PFSK-1 (cell line): ENCODE measurements around the gene PDE3B.

ENCODE experiments used
- FOXP2 ChIP-seq: optimal IDR thresholded peaks from 2 replicates; pipeline ENCODE3; 2011; ENCODE audit warnings: borderline replicate concordance, control low read depth, inconsistent platforms; ENCODE audit not compliant: insufficient read depth; ENCODE audit errors: extremely low read length, extremely low read depth
- POLR2AphosphoS5 ChIP-seq: IDR thresholded peaks from 2 replicates; pipeline ENCODE4 v1.6.1; 2012; ENCODE audit warnings: low read depth, mild to moderate bottlenecking, control low read depth, low read length, moderate library complexity
- REST ChIP-seq, 2 experiments: IDR thresholded peaks; 2 replicates each; pipeline versions ENCODE4 v1.6.1 to v1.8.0; 2011 to 2012; ENCODE audit warnings: low read depth in 2 of 2, low read length in 2 of 2, control low read depth in 1 of 2, inconsistent platforms in 1 of 2, mild to moderate bottlenecking in 1 of 2, moderate library complexity in 1 of 2; ENCODE audit not compliant: insufficient read depth in 1 of 2
- SIN3A ChIP-seq: IDR thresholded peaks from 2 replicates; pipeline ENCODE4 v1.6.1; 2012; ENCODE audit warnings: mild to moderate bottlenecking, low read length, moderate library complexity, borderline replicate concordance; ENCODE audit not compliant: insufficient read depth
- TAF1 ChIP-seq: IDR thresholded peaks from 2 replicates; pipeline ENCODE4 v1.6.1; 2012; ENCODE audit warnings: low read length, control low read depth, borderline replicate concordance; ENCODE audit not compliant: insufficient read depth

PDE3B gene

GRCh38 chr11:14855890-14856289, 212.3 kb downstream of the PDE3B start:
- TF ChIP-seq POLR2AphosphoS5 (no peak), REST (IDR thresholded peaks at IDR 0.05; ENCODE audit: insufficient read depth in 1 of 2, low read depth in 2 of 2, low read length in 2 of 2) (no peak), SIN3A (no peak), FOXP2 (no peak), TAF1 (no peak)

GRCh38 chr11:14857621-14858020, 214.0 kb downstream of the PDE3B start:
- TF ChIP-seq FOXP2: no peak
- no peak for TF ChIP-seq SIN3A
- TF ChIP-seq POLR2AphosphoS5: no peak
- TF ChIP-seq TAF1: no peak
- TF ChIP-seq REST (IDR thresholded peaks at IDR 0.05; ENCODE audit: insufficient read depth in 1 of 2, low read depth in 2 of 2, low read length in 2 of 2): no peak

- TF ChIP-seq POLR2AphosphoS5 (no peak), FOXP2 (no peak), SIN3A (no peak), REST (IDR thresholded peaks at IDR 0.05; ENCODE audit: insufficient read depth in 1 of 2, low read depth in 2 of 2, low read length in 2 of 2) (no peak), TAF1 (no peak)
These were observed 214.8 kb downstream of the PDE3B start for GRCh38 chr11:14858404-14858803.

- TF ChIP-seq SIN3A (no peak), REST (IDR thresholded peaks at IDR 0.05; ENCODE audit: insufficient read depth in 1 of 2, low read depth in 2 of 2, low read length in 2 of 2) (no peak), TAF1 (no peak), POLR2AphosphoS5 (no peak), FOXP2 (no peak)
These were observed 216.9 kb downstream of the PDE3B start for GRCh38 chr11:14860511-14860910.

- TF ChIP-seq TAF1 (no peak), SIN3A (no peak)
These were observed 218.1 kb downstream of the PDE3B start for GRCh38 chr11:14861680-14862079.

GRCh38 chr11:14872032-14872431, 228.4 kb downstream of the PDE3B start:
- TF ChIP-seq POLR2AphosphoS5: no peak
- TF ChIP-seq TAF1: no peak
- no peak for TF ChIP-seq FOXP2
- TF ChIP-seq REST (IDR thresholded peaks at IDR 0.05; ENCODE audit: insufficient read depth in 1 of 2, low read depth in 2 of 2, low read length in 2 of 2): no peak
- no peak for TF ChIP-seq SIN3A
